ENCODE results near the gene WDR91.

WDR91 gene

DNA sequence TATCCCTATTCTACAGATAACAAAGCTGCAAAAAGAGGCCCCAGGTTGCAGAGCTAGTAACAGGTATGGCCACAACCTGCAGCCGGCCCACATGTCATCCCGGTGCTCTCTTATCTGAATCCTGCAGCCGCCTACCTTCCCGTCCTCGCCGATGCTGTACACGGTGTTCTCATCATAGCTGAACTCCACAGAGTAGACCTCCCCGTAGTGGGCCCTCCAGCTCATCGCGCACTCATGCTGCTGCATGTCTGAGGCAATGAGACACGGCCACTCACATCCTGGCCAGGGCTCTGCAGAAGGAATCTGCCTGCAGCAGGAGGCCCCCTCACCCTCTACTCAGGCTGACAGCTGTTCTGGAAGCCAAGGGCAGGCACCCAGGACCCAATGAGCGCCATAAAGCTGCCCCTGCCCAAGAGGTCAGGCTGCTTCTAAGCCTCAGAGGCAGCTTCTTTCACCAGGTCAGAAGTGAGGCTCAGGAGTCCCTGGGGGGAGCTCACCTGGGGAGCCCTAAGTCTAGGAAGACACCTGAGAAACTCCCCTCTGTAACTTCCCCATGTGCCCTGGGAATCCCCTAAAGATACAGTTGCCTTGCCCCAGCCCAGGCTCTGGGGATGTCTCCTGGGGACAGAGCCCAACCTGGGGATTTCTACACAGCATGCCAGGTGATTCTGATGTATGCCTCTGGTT is 22.9 kb downstream of the WDR91 start:
- H3K4me3 Mint-ChIP-seq, result no peak overlapping the region
- H3K36me3 Mint-ChIP-seq (ENCODE audit: low read depth), result peaks cover 90% of the 10 kb centered on the region
- no peaks in the 10 kb centered on the region for H3K27me3 Mint-ChIP-seq (ENCODE audit: low read depth)
- H3K9me3 Mint-ChIP-seq, result peaks cover 4% of the 10 kb centered on the region
- TF ChIP-seq, protein P1, sequence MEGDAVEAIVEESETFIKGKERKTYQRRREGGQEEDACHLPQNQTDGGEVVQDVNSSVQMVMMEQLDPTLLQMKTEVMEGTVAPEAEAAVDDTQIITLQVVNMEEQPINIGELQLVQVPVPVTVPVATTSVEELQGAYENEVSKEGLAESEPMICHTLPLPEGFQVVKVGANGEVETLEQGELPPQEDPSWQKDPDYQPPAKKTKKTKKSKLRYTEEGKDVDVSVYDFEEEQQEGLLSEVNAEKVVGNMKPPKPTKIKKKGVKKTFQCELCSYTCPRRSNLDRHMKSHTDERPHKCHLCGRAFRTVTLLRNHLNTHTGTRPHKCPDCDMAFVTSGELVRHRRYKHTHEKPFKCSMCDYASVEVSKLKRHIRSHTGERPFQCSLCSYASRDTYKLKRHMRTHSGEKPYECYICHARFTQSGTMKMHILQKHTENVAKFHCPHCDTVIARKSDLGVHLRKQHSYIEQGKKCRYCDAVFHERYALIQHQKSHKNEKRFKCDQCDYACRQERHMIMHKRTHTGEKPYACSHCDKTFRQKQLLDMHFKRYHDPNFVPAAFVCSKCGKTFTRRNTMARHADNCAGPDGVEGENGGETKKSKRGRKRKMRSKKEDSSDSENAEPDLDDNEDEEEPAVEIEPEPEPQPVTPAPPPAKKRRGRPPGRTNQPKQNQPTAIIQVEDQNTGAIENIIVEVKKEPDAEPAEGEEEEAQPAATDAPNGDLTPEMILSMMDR (IDR thresholded peaks at IDR 0.05; ENCODE audit: unreplicated experiment in 3 of 3), result no peak
- H3K27ac Mint-ChIP-seq, result no peak overlapping the region
- H3K4me1 Mint-ChIP-seq, result no peaks in the 10 kb centered on the region

DNA sequence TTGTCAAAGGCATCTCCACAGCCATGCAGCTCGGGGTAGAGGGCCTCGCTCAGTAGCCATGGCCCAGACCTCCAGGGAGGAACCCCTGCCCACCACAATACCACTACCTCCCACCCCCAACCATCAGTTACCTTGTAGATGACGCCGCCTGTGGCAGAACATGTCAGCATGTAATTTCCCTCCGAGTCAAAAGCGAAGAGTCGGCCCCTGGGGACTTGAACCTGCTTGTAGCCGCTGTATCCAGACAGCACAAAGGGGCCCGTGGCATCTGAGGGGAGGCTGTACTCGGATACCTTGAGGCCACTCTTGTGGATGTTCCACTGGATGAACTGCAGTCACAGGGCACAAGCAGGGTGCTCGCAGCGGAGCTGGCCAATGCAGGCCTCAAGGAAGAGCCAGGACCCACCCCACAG is 24.5 kb downstream of the WDR91 start:
- TF ChIP-seq, protein P1 (IDR thresholded peaks at IDR 0.05; ENCODE audit: unreplicated experiment in 3 of 3), result no peak

DNA sequence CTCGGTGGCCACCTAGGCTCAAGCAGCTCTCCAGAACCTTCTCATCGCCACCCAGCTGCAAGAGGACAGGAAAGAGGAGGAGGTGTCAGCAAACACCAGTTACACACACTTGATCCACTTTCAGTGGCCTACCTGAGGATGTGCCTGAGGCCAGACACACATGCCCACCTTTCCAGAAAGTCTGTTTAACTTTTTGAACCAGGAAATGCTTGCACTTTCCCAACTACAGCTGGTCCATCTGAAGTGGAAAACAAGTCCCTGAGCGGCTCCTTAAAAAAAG is 25.1 kb downstream of the WDR91 start:
- Mint-ChIP-seq H3K27me3 (ENCODE audit: low read depth) (no peaks in the 10 kb centered on the region), H3K27ac (no peak overlapping the region), H3K4me3 (no peak overlapping the region), H3K4me1 (no peaks in the 10 kb centered on the region), H3K36me3 (ENCODE audit: low read depth) (peaks cover 94% of the 10 kb centered on the region), H3K9me3 (peaks cover 24% of the 10 kb centered on the region)
- TF ChIP-seq, protein P1 (IDR thresholded peaks at IDR 0.05; ENCODE audit: unreplicated experiment in 3 of 3), result no peak

More for the DNA sequence above, 24.5 kb downstream of the WDR91 start:
- Mint-ChIP-seq H3K4me1 (no peaks in the 10 kb centered on the region), H3K9me3 (peaks cover 17% of the 10 kb centered on the region), H3K27ac (no peak overlapping the region), H3K4me3 (no peak overlapping the region), H3K36me3 (ENCODE audit: low read depth) (peaks cover 92% of the 10 kb centered on the region), H3K27me3 (ENCODE audit: low read depth) (no peaks in the 10 kb centered on the region)

DNA sequence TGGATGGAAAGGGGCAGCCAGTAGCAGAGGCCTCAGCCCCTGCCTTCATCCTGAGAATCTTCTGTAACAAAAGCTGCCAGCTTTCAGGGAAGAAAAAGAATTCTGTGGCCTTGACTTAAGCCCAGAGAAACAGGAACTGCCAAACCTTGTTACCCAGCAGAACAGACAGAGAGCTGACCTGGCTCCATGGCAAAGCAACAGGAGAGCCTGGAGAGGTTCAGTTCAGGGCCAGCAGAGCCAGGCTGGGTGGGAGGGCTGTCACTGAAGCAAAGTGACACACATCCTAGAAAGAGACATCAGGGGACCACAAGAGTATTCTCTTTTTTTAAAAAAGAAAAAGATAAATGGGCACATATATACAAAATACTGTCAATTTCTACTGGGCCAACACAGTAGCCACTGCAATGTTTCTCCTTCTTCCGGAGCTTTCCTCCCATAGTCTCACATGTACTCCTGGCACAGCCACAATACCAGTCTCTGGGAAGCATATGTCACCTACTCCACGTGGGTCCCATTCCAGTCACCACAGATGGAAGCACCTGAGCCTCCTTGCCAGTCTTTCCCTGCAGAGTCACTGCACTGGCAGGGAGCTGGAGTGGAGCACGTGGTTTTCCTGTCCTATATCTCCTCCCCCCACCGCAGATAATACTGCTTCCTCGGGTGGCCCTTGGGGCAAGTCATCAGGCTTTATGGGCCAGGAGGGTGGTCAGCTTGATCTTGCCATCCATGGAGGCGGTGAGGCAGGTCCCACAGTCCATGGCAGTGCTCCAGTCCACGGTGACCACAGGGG is 25.7 kb downstream of the WDR91 start:
- Mint-ChIP-seq H3K9me3 (peaks cover 29% of the 10 kb centered on the region), H3K27ac (no peak overlapping the region), H3K27me3 (ENCODE audit: low read depth) (no peaks in the 10 kb centered on the region), H3K4me1 (no peaks in the 10 kb centered on the region), H3K4me3 (no peak overlapping the region), H3K36me3 (ENCODE audit: low read depth) (peaks cover 94% of the 10 kb centered on the region)
- TF ChIP-seq, protein P1 (IDR thresholded peaks at IDR 0.05; ENCODE audit: unreplicated experiment in 3 of 3), result no peak

DNA sequence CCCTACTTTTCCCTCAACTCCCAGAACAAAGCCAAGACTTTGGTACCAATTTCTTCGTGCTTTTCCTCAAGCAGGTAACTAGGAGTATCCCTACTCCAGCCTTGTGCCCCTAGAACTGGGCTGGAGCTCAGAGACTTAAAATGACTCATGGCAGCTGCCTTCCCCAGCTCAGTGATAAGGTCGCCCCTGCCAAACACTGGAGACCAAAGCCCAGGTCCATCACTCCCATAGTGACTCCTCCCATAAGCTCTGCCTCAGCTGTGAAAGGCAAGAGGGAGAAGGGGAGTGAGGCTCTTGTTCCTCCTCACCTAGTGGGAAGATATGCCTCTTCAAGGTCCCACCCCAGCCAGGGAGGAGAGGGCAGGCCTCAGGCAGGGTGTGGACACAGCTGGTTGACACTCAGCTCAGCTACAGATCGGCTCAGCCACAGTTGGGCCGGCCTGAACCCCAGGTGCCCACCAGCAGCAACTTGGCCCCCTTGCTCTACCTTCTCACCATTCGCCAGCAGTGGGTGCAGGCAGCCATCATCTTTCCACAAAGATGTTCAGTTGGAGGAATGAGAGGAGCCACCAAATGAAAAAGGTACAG is 27.0 kb downstream of the WDR91 start:
- TF ChIP-seq, protein P1 (IDR thresholded peaks at IDR 0.05; ENCODE audit: unreplicated experiment in 3 of 3), result no peak
- Mint-ChIP-seq H3K4me1 (no peaks in the 10 kb centered on the region), H3K27me3 (ENCODE audit: low read depth) (no peaks in the 10 kb centered on the region), H3K9me3 (peaks cover 37% of the 10 kb centered on the region), H3K36me3 (ENCODE audit: low read depth) (peaks cover 92% of the 10 kb centered on the region), H3K4me3 (no peak overlapping the region), H3K27ac (no peak overlapping the region)

All from nephron (organoid).